Measurements from ENCODE around the gene MAGI1.
"Not testable (repeated sequence)": the region's sequence is repeated elsewhere in the genome, so short reads cannot be mapped to it uniquely, and the experiment has no call there.

The MAGI1 gene

DNA sequence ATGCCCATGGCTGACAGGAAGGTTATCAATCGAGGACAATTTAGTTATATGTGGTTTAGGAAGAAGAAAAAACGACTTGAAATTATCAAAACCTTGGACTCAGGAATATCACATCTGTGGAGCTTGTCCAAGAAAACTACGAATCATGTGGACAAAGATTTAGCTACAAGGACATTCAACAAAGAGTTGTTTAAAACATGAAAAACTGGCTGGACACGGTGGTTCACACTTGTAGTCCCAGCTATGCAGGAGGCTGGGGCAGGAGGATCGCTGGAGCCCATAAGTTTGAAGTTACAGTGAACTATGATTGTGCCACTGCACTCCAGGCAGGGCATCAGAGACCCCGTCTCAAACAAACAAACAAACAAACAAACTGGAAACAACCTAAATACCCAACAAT is 142.4 kb downstream of the MAGI1 start:
- intact Hi-C loops (cut with DNase I): no loop called here
- no peak for DNase-seq

GRCh38 chr3:65894679-65895453 is 143.9 kb downstream of the MAGI1 start:
- no peak for DNase-seq
- intact Hi-C loops (cut with DNase I): no loop called here

GRCh38 chr3:65894126-65894525 is 144.6 kb downstream of the MAGI1 start:
- intact Hi-C loops (cut with DNase I): no loop called here
- DNase-seq: no peak

DNA sequence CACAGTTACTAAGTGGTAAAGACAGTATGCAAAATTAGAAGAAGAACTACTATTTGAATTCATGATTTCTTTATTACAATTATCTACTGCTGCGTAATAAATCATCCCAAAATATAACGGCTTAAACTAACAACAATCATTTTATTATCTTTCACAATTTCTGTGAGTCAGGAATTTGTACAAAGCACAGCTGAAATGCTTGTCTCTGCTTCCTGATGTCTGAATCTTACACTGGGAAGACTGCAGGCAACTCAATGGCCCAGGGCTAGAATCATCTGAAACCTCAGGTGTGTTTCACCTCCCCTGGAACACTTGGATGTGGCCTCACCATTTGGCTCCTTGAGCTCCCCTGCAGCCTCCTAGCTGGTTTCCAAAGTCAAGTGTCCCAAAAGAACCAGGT is 145.1 kb downstream of the MAGI1 start:
- intact Hi-C loops (cut with DNase I): no loop called here
- DNase-seq: no peak

GRCh38 chr3:65891477-65891876 is 147.2 kb downstream of the MAGI1 start:
- DNase-seq; intact Hi-C loops (cut with DNase I): not testable (repeated sequence)

- DNase-seq: no peak
- intact Hi-C loops (cut with DNase I): no loop called here
Observed at GRCh38 chr3:65890328-65890727, 148.4 kb downstream of the MAGI1 start.

DNA sequence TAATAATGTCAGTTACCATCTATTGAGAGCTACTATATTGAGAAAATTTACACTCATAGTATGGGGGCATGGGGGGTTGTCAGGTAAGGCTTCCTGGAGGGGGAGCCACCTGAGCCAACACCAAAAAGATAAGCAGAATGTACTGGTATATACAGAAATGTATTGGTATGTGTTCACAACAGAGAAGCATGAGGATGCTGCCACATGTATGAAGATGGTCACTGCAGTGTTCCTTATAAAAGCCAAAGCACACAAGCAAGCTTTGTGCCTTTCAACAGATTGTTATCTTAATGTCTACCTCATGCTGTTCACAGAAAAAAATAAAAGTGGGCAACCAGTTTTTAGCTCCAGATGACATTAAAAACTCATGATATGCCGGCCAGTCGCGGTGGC is 149.0 kb downstream of the MAGI1 start:
- intact Hi-C loops (cut with DNase I): no loop called here

DNA sequence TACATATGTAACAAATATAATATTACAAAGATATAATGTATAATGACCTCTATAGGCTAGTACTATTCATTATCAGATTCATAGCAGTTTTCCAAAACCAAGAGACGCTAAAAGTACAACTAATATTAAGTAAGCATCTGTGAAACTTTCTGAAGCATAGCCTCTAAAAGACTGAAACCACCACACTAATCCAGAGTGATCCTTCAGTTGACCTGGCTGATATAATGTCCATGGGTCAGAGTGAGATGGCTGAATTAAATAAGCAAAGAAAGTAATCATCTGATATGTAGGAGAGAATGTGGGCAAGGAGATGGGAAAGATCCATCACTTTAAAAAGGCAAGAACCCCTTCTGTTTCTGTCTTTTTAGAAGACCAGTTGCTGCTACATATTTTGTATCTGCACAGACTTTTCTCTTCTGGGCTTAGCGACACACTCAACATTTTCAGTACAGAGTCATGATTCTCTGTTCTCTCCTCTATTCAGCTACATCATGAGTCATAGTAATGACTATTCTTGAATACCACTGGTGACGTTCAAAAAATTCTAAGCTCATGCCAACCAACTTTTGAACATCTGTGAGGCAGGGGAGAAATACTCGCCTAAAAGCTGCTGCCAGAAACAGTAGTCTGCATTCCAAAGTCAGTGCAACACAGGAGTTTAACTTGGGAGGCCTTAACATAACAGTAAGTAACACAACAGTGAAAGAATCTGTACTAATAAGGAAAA is 149.6 kb downstream of the MAGI1 start:
- no peak for DNase-seq
- intact Hi-C loops (cut with DNase I): no loop called here

More for the DNA sequence above, 149.0 kb downstream of the MAGI1 start:
- no peak for DNase-seq

DNA sequence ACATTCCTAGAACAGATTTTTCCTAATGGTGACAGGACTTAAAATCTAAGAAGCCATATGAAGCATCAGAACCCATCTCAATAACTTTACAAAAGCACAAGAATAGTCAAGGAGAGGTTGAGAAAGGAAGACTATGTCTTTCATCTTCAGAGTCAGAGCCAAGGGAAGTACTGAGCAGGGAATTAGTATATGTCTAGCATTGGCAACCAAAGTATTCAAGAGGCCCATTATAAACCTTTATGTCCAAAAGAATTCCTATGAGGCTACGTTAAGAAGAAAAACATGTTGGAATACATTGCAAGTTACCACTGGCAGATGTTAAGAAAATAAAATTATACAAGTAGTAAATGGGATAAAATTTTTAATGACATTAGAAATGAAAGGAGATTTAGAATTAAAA is 150.5 kb downstream of the MAGI1 start:
- intact Hi-C loops (cut with DNase I): no loop called here
- DNase-seq: no peak

- no peak for DNase-seq
Observed at GRCh38 chr3:65886391-65886790, 152.3 kb downstream of the MAGI1 start.

DNA sequence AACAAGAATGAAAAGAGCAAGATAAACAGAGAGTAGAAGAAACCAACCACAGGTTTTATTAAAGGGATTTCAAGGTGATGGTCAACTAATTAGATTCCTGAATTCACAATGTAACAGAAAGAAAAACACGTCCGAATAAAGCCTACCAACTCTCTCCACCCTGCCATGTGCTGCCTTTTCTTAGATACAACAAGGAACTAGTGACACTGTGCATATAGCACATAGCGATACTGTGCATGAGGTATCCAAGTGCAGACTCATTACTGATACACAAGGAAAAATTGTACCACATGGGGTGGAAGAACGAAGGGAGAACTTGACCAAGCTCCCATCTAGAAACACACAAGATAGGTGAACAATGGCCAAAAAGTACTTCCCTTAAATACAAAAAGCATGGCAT is 154.6 kb downstream of the MAGI1 start:
- no peak for DNase-seq
- intact Hi-C loops (cut with DNase I): no loop called here

More at GRCh38 chr3:65886391-65886790, 152.3 kb downstream of the MAGI1 start:
- intact Hi-C loops (cut with DNase I): no loop called here

GRCh38 chr3:65883613-65884012 is 155.1 kb downstream of the MAGI1 start:
- no peak for DNase-seq
- intact Hi-C loops (cut with DNase I): no loop called here

DNA sequence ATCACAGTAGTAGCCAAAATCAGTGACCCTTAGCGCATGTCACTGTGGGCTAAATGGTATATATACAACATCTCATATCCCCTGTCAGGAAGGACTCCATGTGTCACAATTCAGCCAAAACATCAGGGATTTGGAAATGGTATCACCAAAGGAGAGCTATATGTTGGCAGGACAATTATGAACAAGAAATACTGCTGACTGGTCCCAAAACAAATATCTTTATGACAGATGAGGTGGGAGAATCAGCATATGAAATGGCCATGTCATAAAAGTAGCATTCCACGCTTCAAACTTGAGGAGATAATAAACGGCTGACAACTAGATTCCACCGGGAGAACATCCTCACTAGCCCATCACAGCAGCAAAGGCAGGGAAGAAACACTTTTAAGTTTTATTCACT is 158.4 kb downstream of the MAGI1 start:
- DNase-seq: no peak
- intact Hi-C loops (cut with DNase I): no loop called here

GRCh38 chr3:65879372-65879771 is 159.3 kb downstream of the MAGI1 start:
- no peak for DNase-seq
- intact Hi-C loops (cut with DNase I): no loop called here

- intact Hi-C loops (cut with DNase I): no loop called here
- DNase-seq: no peak
Observed at GRCh38 chr3:65878831-65879230, 159.9 kb downstream of the MAGI1 start.

DNA sequence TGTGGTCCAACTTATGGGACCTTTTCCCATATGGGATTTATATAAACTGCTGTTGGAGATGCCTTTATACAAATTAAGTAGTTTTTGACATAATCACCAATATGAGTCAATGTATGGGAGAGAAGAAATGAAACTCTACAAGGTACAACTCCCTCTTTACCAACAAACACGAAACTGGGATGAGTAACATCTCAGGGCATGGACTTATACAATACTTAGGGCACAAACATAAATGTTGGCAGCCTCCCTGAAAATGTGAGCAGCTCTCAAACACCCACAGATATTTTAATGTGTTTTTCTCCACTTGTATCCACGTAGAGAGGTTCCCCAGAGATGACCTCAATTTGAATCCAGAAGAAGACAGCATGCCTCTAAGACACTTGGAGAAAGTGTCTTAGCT is 161.6 kb downstream of the MAGI1 start:
- DNase-seq: no peak
- intact Hi-C loops (cut with DNase I): no loop called here

- intact Hi-C loops (cut with DNase I): no loop called here
Observed at GRCh38 chr3:65876028-65876420, 162.7 kb downstream of the MAGI1 start.

GRCh38 chr3:65875393-65876027 is 163.2 kb downstream of the MAGI1 start:
- no peak for DNase-seq
- intact Hi-C loops (cut with DNase I): no loop called here

More at GRCh38 chr3:65876028-65876420, 162.7 kb downstream of the MAGI1 start:
- DNase-seq: no peak

GRCh38 chr3:65873869-65874268 is 164.8 kb downstream of the MAGI1 start:
- intact Hi-C loops (cut with DNase I): no loop called here
- no peak for DNase-seq

DNA sequence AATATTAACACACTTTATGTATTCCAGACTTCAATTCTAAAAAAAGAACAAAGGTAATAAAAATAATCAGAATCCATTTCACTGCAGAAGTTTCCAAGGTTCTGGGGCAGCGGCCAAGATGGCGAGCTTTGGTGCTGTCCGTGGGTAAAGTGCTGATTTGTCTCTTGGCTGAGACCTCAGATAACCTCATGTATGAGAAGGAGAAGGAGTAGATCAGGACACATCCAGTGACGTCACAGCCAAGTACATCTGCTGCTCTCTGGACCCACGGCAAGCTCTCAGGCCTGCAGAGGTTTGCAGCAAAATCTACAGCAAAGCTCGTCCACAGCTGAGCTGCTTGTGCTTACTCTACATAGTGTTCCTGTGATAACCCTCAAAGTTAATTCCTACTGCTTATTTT is 165.7 kb downstream of the MAGI1 start:
- no peak for DNase-seq
- intact Hi-C loops (cut with DNase I): no loop called here

Measured in head of caudate nucleus (tissue), 42 donors.